HG02938 (cell line): ENCODE results near the gene NTM.
"Not testable (repeated sequence)": the region's sequence is repeated elsewhere in the genome, so short reads cannot be mapped to it uniquely, and the experiment has no call there.

ENCODE experiments used
- ATAC-seq: cut with Tn5 transposase; IDR thresholded peaks from one replicate; pipeline ENCODE4 v1.9.1; 2021; ENCODE audit warnings: mild to moderate bottlenecking, moderate library complexity; ENCODE audit not compliant: unreplicated experiment

NTM gene

DNA sequence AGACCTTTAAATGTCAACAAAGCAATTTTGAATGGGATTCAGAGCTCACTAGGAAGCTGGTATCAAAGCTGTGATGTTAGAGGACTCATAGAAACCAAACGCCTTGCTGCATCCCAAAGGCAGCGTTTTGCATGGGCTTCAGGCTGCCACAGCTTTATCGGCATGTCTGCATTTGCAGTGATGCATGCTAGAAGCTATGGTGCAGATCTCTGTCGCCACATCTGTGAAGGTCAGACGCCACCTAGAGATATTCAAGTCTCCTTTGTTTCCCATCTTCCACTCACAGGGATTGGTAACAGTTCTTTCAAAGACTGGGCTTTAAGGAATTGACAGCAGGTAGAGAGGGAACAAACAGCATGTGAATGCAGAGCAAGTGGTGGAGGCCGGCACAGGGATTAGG, 47.8 kb downstream of the NTM start:
- ATAC-seq = no peak

DNA sequence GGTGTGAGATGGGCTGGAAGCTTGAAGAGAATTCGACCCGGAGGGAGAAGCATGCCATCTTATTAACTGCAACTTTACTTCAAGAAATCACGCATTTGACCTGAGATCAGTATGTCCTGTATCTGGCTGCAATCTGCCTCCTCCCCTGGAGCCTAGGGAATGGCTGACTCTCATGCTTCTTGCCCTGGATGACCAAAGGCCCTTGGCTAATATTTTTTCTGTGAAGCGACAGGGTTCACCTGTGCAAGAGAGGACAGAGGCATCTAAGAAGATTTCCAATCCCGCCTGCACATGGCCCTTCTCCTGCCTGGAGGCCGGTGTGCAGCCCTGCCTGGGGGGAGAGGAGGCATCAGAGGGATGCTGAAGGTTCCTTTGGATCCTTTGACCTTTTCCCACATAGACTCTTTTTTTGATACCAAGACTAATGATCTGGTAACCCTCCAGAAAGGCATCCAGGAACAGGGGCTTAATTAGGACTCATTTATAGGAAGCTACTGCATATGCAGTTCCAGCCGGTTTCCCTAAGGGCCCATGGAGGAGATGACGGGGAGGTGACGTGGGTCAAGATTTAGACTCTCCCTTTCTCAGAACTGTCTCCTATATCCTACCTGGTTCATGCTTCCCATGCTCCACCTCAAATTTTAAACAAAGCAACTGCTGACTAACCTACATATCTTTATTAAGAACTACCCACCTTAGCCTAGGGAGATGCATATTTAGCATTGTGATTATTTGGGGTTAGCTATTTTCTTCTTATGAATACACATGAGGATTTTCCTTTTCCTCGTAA, 50.8 kb downstream of the NTM start:
- no peak for ATAC-seq

DNA sequence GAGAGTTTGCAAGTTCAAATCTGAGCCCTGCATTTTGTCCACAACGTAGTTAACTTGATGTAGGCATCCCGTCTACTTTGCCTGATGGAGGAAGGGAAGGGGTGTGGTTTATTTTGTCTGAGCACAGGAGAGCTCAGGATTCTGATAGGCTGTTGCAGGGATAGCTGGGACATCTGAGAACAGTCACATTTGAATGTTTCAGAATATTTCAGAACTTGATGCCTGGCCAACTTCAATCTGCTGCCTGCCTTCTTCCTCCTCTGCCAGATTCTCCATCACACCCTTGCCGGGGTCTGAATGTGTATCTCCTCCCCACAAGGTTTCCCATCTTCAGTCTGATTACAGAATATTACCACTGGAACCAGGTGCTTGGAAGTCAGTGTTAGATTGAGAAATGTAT, 51.6 kb downstream of the NTM start:
- no peak for ATAC-seq

DNA sequence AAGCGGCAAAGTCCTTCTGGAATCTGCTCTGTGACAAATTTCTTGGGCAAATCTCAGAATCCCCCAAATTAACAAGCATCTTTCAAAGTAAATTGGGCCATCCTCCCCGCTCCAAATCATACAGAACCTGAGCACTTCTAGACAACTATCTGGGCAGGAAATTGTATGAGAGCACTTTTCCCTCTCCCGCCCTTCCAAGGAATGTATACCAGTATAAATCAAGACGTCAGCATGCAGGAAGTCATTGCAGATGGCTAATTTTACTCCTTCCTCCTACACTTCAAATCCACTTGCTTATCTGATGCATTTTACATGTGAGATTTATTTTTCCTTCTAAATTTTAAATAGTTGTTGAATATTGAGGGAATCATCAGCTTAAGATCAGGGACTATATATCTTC, 52.1 kb downstream of the NTM start:
- no peak for ATAC-seq

DNA sequence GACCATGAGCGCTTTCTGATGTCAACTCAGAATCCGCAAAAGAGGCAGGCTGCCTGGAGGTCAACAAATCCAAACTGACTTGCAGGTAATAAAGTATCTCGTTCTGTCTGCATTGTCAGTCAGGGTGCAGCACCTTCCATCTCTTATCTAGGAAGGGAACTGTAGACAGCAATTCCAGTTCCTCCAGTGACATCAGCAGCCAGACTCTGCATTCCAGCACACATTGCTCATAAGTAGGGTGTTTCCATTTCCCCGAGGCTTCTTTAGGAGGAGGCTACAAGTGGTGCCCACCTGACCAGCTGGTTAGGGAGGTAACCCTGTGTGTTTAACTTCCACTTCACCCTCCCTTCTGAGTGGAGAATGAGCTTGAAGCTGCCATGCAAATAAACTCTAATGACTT, 53.3 kb downstream of the NTM start:
- no peak for ATAC-seq

DNA sequence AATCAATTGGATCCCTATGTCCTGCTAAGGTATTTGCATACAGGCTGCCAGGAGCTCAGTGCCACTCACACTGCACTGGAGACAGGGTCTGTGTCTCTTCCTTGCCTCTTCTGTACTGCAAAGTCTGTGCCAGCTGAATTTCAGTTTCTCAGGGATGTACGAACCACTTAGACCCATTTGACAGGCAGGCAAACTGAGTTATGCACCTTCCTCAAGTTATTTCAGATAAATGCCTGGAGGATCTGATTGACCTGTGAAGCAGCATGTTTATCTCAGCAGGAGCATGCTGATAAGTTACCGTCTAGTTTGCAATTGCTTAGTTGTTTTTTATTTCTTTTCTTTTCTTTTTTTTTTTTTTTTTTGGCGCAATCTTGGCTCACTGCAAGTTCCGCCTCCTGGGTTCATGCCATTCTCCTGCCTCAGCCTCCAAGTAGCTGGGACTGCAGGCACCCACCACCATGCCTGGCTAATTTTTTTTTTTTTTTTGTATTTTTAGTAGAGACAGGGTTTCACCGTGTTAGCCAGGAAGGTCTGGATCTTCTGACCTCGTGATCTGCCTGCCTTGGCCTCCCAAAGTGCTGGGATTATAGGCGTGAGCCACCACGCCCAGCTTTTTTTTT, 54.0 kb downstream of the NTM start:
- not testable (repeated sequence) for ATAC-seq

DNA sequence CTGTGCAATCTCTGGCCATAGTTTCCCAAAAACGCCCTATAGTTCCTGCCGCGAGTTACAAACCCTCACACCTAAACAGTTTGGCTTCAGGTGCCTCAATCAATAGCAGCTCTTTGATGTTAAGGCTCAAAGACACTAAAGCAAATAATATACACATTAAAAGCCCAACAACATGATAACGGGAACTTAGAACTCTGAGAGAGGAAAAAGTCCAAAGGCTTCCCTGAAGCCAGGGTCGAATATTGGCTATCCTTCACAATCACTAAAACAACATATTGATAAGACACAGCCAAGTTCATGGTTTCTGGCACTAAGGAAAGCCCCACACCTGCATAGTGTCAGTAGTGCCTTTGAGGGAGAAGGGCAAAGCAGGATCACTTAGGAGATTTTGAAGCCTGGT, 54.9 kb downstream of the NTM start:
- no peak for ATAC-seq

DNA sequence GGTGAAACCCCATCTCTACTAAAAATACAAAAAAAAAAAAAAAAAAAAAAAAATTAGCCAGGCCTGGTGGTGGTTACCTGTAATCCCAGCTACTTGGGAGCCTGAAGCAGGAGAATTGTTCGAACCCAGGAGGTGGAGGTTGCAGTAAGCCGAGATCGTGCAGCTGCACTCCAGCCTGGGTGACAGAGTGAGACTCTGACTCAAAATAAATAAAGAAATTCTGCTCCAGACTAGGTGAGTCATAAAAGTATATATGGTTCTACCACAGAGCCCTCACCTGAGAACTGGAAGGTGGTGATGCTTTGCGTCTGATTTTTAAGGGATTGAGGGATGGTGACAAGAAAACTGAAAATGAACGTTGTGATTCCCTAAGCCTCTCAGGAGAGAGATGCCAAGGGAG, 58.4 kb downstream of the NTM start:
- ATAC-seq = no peak

DNA sequence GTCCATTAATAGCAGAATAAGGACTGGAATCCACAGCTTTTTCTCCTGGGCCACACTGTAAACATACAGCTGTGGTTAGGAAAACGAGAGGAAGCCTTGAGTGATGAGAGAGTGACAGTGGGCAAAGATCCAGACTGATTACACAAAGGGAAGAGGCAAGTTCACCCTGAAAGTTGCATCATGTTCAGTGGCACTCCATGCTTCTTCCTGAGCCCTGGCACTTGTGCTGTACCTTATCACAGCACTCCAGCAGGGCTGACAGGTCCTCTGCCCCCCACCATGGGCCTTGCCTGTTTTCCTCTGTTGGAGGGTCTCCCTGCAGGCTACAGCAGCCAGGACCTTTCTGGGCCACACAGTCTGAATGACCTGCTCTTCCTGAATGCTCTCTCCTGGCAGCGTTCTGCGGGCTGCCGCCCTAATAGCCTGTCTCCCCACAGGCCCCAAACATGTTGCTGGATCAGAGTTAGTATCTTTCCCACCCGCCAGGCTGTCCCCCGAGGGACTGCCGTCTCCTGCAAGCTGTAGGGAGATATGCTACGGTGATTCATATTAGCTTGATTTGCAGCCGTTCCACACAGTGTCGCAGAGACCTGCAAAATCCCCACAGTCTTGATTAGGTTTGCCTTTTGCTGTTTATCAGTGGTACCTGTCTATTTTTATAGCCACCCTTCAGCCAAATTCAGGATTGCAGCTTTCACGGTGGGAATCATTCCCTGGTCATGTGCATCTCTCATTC, 60.2 kb downstream of the NTM start:
- no peak for ATAC-seq

DNA sequence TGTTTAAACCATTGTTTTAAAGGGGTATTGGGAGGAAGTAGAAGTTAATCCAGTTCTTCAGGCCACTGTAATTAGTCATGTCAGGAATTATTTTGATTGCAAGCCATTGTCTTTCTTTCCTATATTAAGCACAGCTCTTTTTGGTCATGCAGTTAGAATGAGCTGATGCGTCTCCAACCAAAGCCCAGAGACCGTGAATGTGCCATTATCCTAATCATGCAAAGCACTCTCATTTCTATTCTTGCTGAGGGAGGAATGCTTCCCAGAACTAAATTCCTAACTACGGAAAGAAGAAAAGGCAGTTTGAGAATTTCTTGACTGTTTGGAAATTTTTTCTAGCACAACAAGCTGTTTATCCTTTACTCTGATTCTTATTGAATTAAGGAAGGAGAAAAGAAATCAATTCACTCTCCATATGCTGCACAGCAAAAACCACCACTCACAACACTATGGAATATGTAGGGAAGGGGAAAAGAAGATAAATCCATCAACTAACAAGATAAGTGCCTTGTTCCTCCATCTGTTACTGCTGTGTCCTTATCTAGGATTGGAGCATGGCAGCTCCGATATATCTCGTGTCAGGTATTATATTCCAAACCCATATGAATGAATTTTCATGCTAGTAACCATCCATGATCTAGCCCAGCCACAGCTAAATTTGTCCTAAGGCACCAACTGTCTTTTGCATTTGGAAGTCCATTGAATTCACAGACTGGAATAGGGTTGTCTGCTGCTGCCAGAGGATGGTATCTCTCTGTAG, 70.8 kb downstream of the NTM start:
- no peak for ATAC-seq

DNA sequence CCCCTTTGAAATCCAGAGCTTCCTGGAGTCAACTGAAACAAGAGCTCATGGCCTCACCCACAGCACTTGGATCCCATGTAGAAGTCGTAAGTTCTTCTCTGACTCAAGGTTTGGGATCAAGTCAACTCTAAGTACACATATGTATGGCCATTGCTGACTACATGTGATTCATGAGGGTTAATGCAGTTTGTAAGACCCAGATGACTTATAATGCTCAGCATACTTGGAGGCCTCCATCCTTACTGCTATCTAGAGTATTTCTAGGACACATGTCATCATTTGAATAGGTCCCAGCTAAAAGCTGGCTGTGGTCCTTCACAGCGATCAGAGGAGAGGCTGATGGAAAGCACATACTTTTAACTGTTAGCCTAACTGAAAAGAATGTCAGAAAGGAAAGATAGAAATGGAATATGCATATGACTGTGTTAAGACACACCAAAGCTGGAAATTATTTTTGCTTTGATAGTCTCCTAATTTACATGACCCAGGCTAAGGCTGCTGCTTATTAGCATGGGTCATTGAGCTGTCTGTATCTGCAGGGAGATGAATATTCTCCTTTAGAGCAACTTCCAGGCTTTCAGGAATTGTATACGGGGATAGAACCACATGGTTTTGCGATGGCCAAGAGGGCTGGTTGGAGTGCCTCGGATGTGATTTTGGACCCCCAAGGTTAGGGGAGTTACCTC, 76.3 kb downstream of the NTM start:
- no peak for ATAC-seq

DNA sequence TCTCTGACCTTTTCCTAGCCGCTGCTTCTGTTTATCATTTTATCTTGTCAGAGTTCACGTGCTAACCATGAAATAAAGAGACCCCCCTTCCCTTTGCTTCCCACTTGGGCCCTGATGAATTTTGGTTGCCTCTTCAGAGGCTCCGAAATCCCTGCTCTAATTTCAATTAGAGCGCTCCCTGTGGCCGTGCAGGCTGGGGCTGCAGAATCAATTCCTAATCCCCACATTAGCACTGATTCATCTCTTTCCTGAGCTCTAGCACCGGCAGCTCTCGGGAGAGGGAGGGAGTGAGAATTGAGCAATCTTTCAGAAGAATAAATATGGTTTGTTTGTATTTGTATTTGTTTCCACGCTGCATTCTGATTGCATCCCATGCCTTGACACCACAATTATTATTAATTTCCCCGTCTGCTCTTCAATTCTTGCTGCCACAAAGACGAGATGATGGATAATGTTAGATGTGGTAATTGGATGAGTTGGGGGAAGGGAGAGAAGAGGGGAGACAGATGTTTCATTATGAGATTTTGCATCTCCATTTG, 76.9 kb downstream of the NTM start:
- ATAC-seq = no peak

DNA sequence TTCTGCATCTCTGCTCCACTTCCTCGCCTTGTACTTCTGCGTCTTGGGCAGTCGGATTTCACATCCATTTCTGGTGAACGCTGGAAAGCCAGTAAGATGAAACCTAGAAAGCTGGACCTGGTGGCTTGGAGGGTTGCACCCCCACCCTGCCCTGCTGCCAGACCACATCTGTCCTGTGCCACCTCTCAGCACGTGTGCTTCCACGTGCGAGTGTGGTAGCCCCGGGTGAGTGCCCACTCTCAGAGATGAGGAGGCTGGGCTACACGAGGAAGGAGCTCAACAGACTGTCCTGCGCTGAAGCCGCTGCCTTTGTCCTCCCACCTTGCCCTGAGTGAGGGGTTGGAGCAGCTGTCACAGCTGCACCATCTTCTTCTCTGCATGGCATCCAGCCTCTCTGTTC, 77.5 kb downstream of the NTM start:
- ATAC-seq = no peak

DNA sequence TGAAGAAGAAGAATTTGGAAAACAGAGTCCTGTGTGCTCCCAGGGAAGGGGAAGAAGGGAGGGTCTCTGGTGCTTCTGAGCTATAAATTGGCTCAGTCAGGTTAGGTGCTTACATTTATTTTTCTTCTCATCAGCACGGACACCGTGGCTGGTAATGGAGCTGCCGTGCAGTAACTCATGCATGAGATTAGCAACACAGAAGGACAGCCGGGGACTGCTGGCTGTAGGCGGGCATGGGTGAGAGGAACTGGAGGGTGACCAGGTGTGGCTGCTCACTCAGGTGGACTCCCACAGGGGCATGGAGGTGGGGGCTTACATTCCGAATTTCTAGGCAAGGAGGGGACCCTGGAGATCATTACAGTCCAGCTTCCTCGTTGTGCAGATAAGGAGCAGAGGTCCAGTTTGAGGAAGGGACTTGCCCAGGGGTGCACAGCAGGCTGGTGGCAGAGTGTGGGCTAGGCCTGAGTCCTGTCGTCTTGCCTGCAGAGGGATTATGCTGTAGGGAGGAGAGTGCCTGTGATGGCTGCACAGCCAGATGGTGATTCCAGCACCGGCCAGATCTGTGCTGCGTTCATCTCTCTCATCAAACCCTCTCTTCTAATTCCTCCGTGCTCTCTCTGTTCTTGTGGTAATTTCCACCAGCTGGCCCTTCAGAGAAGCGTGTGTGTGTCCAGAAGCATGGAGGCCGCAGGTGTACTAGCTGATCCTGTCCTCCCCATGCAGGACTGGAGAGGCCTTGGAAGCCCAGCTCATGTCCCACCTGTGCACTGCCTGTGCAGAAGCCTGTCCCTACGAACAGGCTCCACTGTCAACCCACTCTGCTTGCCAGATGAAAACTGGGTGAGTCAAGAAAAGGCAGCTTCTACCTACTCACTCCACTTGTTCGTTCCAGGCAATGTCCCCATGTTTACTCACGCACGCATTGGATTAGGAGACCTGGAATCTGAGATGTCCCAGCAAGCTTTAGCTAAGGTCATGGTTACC, 78.9 kb downstream of the NTM start:
- no peak for ATAC-seq

DNA sequence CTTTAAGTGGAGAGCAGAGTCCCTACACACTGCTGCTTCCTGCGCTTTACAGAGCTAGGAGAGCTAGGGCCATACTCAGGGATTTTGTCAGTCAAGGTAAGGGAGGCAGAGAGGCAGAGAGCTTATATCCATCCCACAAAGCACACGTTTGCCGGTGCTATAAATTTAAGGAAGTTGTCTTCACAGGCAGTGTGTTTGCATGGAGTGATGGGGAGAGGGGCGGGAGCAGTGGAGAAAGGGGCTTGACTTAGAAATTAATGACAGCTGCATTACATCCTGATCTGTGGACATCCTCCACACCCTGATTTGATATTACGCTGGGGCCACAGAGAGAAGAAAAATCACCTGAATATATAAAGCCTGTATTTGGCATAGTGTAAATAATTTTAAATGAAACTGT, 84.1 kb downstream of the NTM start:
- ATAC-seq = no peak

DNA sequence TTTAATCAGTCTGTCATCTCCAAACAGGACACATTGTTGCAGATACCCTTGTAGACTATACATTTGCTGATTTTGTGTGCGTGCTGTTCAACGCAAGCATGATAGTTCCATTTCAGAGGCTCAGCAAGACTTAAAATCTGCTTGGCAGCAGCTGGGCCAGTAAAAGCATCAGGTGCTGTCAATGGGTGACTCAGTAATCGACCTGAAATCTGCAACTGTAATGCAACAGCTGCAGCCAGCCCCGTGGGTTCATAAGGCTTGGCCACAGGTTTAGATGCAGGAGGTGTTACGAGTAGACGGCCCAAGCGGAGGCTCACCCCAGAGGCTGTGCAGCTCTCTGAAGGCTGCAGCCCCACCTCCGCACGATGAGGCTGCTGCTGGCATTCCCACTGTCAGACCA, 84.6 kb downstream of the NTM start:
- ATAC-seq = no peak

DNA sequence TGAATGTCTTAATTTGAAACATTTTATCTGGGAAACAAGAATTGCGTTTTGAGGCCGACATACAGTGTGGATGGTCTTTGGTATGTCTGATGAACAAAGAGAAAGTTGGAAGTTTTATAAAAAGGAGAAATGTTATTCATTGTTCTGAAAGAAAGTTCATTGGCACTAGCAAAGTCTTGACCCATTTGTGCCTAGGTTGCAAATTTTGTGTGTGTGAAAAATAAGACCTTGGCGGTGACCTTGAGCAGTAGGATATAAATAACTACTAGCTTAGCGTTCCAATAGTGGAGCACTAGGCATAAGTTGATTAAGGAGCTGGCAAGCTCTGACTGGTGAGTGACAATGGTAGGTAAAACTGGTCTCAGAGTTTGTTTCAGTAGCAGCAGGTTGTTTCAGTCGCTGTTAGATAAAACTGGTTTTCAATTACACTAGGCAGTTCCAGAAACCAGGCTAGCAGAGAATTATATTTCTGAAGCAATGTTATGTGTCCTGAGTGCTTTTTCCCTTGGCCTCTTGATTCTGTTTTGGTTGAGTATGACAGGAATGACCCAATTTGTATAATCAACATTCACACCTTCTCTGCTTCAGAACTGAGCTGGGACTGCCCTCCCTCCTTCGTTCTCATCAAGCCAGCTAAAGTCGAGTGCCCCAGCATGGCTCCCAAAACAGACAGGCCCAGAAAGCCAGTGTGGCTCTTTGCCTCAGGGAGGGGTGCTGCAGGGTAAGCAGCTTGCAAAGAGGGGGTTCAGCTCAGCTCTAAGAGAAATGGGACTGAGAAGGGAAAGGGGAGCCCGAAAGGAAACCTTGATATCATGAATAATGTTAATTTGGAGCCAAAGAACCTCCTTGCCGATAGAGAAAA, 85.7 kb downstream of the NTM start:
- no peak for ATAC-seq

DNA sequence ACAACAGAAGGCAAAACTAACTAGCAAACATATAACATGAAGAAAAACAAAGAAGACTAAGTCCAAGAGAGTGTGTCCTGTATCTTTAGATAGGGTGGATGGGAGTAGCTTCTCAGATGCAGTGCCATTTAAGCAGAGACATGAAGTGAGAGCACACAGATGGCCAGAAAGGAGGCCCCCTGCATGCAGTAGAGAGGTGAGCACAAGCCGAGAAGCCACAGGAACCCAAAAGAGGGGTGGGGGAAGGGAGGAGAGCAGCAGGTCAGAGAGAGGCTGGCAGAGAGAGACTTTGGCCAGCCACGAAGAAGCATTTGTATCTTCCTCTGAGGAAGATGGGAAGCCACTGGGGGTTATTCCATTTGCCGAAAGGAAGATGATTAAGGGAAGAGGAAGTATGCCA, 86.7 kb downstream of the NTM start:
- ATAC-seq = no peak
